H9 (cell line): ENCODE results near the gene ARF4. TPM values are rescaled to one million over a fixed set of nuclear protein-coding genes. Genes with fewer than 3 reads are reported as not detected.

Experiments
- DNase-seq: peaks from one replicate; pipeline ENCODE4 v3.0.0-alpha.2; 2017
- H2AFZ ChIP-seq: one replicate; pipeline ENCODE4 v1.6.1; 2013; ENCODE audit warnings: mild to moderate bottlenecking, low read length, control low read depth, moderate library complexity
- H2AK5ac ChIP-seq: 2 replicates; pipeline ENCODE4 v1.6.1; 2013; ENCODE audit warnings: low read length, control low read depth, mixed read lengths; ENCODE audit not compliant: insufficient read length
- H2BK120ac ChIP-seq: one replicate; pipeline ENCODE4 v1.6.1; 2013; ENCODE audit warnings: low read depth, mild to moderate bottlenecking, low read length, control low read depth, inconsistent platforms; ENCODE audit not compliant: poor library complexity, severe bottlenecking
- H2BK12ac ChIP-seq: 2 replicates; pipeline ENCODE4 v1.6.1; 2013; ENCODE audit warnings: low read length, control low read depth, mixed read lengths, low read depth; ENCODE audit not compliant: insufficient read length
- H2BK15ac ChIP-seq: 2 replicates; pipeline ENCODE4 v1.6.1; 2013; ENCODE audit warnings: low read depth, low read length, control low read depth
- H2BK20ac ChIP-seq: one replicate; pipeline ENCODE4 v1.6.1; 2013; ENCODE audit warnings: low read depth, mild to moderate bottlenecking, low read length, control low read depth, inconsistent platforms; ENCODE audit not compliant: poor library complexity, severe bottlenecking
- H2BK5ac ChIP-seq: 2 replicates; pipeline ENCODE4 v1.6.1; 2013; ENCODE audit warnings: low read length, control low read depth, mixed read lengths; ENCODE audit not compliant: insufficient read length
- H3K14ac ChIP-seq: 2 replicates; pipeline ENCODE4 v1.6.1; 2013; ENCODE audit warnings: low read length, control low read depth; ENCODE audit not compliant: insufficient read depth
- H3K18ac ChIP-seq: 2 replicates; pipeline ENCODE4 v1.6.1; 2013; ENCODE audit warnings: low read depth, mild to moderate bottlenecking, mixed read lengths, low read length, control low read depth; ENCODE audit not compliant: insufficient read length
- H3K23ac ChIP-seq: 2 replicates; pipeline ENCODE4 v1.6.1; 2013; ENCODE audit warnings: low read length, control low read depth, mixed read lengths, low read depth; ENCODE audit not compliant: insufficient read length
- H3K23me2 ChIP-seq: 2 replicates; pipeline ENCODE4 v1.6.1; 2013; ENCODE audit warnings: low read depth, mild to moderate bottlenecking, mixed read lengths, low read length, control low read depth; ENCODE audit not compliant: insufficient read length, poor library complexity, severe bottlenecking
- H3K27ac ChIP-seq: 2 replicates; pipeline ENCODE4 v1.5.1; 2013; ENCODE audit warnings: low read length, control low read depth, mixed read lengths, low read depth; ENCODE audit not compliant: insufficient read length
- H3K27me3 ChIP-seq: 2 replicates; pipeline ENCODE4 v1.6.1; 2013; ENCODE audit warnings: low read length, control low read depth, inconsistent platforms; ENCODE audit not compliant: insufficient read depth
- H3K4ac ChIP-seq: 2 replicates; pipeline ENCODE4 v1.6.1; 2013; ENCODE audit warnings: low read depth, mild to moderate bottlenecking, control low read depth, inconsistent platforms, low read length, moderate library complexity
- H3K4me1 ChIP-seq: 2 replicates; pipeline ENCODE4 v1.6.1; 2013; ENCODE audit warnings: low read length, control low read depth, inconsistent platforms; ENCODE audit not compliant: insufficient read depth
- H3K4me2 ChIP-seq: 2 replicates; pipeline ENCODE4 v1.6.1; 2013; ENCODE audit warnings: low read length, control low read depth, mixed read lengths; ENCODE audit not compliant: insufficient read length, insufficient read depth
- H3K56ac ChIP-seq: 2 replicates; pipeline ENCODE4 v1.6.1; 2013; ENCODE audit warnings: low read depth, mild to moderate bottlenecking, mixed read lengths, low read length, control low read depth; ENCODE audit not compliant: insufficient read length
- H3K79me1 ChIP-seq: 2 replicates; pipeline ENCODE4 v1.6.1; 2013; ENCODE audit warnings: low read depth, mild to moderate bottlenecking, moderate library complexity, low read length, control low read depth, inconsistent platforms; ENCODE audit not compliant: insufficient read depth, poor library complexity, severe bottlenecking
- H3K79me2 ChIP-seq: 2 replicates; pipeline ENCODE4 v1.6.1; 2013; ENCODE audit warnings: low read length, control low read depth, inconsistent platforms; ENCODE audit not compliant: insufficient read depth
- H3K9ac ChIP-seq: 2 replicates; pipeline ENCODE4 v1.6.1; 2013; ENCODE audit warnings: low read length, control low read depth, mixed read lengths; ENCODE audit not compliant: insufficient read length; ENCODE audit errors: extremely low read depth
- H3K9me3 ChIP-seq: one replicate; pipeline ENCODE4 v1.6.1; 2013; ENCODE audit warnings: low read depth, low read length, inconsistent platforms; ENCODE audit not compliant: control insufficient read depth
- H3T11ph ChIP-seq: one replicate; pipeline ENCODE4 v1.6.1; 2013; ENCODE audit warnings: mild to moderate bottlenecking, low read length, control low read depth, inconsistent platforms
- H4K20me1 ChIP-seq: one replicate; pipeline ENCODE4 v1.6.1; 2013; ENCODE audit not compliant: control insufficient read depth, insufficient read length, insufficient read depth
- H4K5ac ChIP-seq: 2 replicates; pipeline ENCODE4 v1.6.1; 2013; ENCODE audit warnings: low read depth, mild to moderate bottlenecking, mixed read lengths, low read length, control low read depth; ENCODE audit not compliant: insufficient read length
- H4K8ac ChIP-seq: replicated peaks from 2 replicates; pipeline ENCODE4 v1.6.1; 2013; ENCODE audit warnings: low read length, control low read depth, mixed read lengths, low read depth; ENCODE audit not compliant: insufficient read length
- H4K91ac ChIP-seq: 2 replicates; pipeline ENCODE4 v1.6.1; 2013; ENCODE audit warnings: low read depth, mild to moderate bottlenecking, moderate library complexity, mixed read lengths, low read length, control low read depth; ENCODE audit not compliant: insufficient read length
- H3K27ac Mint-ChIP-seq, 3 experiments: 2 replicates in 2 of 3; 3 replicates in 1 of 3; pipeline ENCODE4 v1.8.0; 2020 to 2021; ENCODE audit warnings: mixed read lengths in 3 of 3, mild to moderate bottlenecking in 1 of 3, moderate library complexity in 1 of 3
- H3K27me3 Mint-ChIP-seq: 2 replicates; pipeline ENCODE4 v1.8.0; 2021; ENCODE audit warnings: low read depth, mild to moderate bottlenecking, moderate library complexity, mixed read lengths
- H3K36me3 Mint-ChIP-seq, 3 experiments: 2 replicates in 2 of 3; 3 replicates in 1 of 3; pipeline ENCODE4 v1.8.0; 2020 to 2021; ENCODE audit warnings: low read depth in 3 of 3, mixed read lengths in 3 of 3; ENCODE audit not compliant: insufficient read depth in 1 of 3
- H3K4me1 Mint-ChIP-seq, 2 experiments: 2 replicates each; pipeline ENCODE4 v1.8.0; 2020; ENCODE audit warnings: mixed read lengths in 2 of 2
- H3K4me3 Mint-ChIP-seq, 2 experiments: 2 replicates in 1 of 2; 3 replicates in 1 of 2; pipeline ENCODE4 v1.8.0; 2020 to 2021; ENCODE audit warnings: mild to moderate bottlenecking in 2 of 2, mixed read lengths in 2 of 2, moderate library complexity in 1 of 2
- H3K9me3 Mint-ChIP-seq, 2 experiments: 2 replicates in 1 of 2; 3 replicates in 1 of 2; pipeline ENCODE4 v1.8.0; 2020; ENCODE audit warnings: mild to moderate bottlenecking in 2 of 2, mixed read lengths in 2 of 2, moderate library complexity in 1 of 2
- CTCF ChIP-seq: fragments of 200-600 bp; sonication (generic); conservative IDR thresholded peaks from 3 replicates; pipeline ENCODE4 v1.8.0; 2021; ENCODE audit warnings: antibody characterized with exemption, mild to moderate bottlenecking
- WGBS: extraction: QIAGEN DNeasy Blood & Tissue Kit; methylation state at CpG from one replicate; pipeline ENCODE4 v1.1.7; 2013; ENCODE audit warnings: missing lambda C conversion rate, low lambda C conversion rate, mixed read lengths; ENCODE audit not compliant: insufficient read length; ENCODE audit errors: extremely low coverage; 5-methylcytosine and 5-hydroxymethylcytosine counted together
- total RNA-seq: library from RNA; stranded (reverse); gene quantifications from 2 replicates; pipeline ENCODE4 v1.2.1, GENCODE V29; 2021

Gene ARF4
- total RNA-seq, 1 experiment from 2014 or later: 160 TPM

- no peak overlapping the region for H3K23ac ChIP-seq
- no peak overlapping the region for H3K18ac ChIP-seq
- Mint-ChIP-seq H3K27me3 (no peaks in the 10 kb centered on the region), H3K36me3 (peaks cover 2 to 16% (median 13%) of the 10 kb centered on the region in 3 experiments), H3K9me3 (peaks cover 0 to 3% of the 10 kb centered on the region in 2 experiments; a peak in 2 of 5 replicates), H3K27ac (peak overlapping the region in 1 of 3 experiments; percentile 3; a peak in 3 of 7 replicates), H3K4me3 (peak overlapping the region; percentile 96 to 99), H3K4me1 (peaks cover 21 to 29% of the 10 kb centered on the region in 2 experiments)
- no peak for TF ChIP-seq CTCF
- peaks cover 15% of the 10 kb centered on the region; the same call in 1 of the 2 replicates for H3K79me2 ChIP-seq
- no peak overlapping the region for H4K91ac ChIP-seq
- H4K20me1 ChIP-seq: no peaks in the 10 kb centered on the region
- H3K56ac ChIP-seq: no peak overlapping the region
- H2AFZ ChIP-seq: no peak overlapping the region
- H3K14ac ChIP-seq: no peak overlapping the region
- H3K27me3 ChIP-seq: no peaks in the 10 kb centered on the region
- no peak overlapping the region for H3T11ph ChIP-seq
- no peaks in the 10 kb centered on the region for H3K79me1 ChIP-seq
- H2BK15ac ChIP-seq: no peak overlapping the region
- no peak overlapping the region for H4K5ac ChIP-seq
- H3K23me2 ChIP-seq: no peaks in the 10 kb centered on the region
- H3K9ac ChIP-seq: no peak overlapping the region
- no peak overlapping the region for H2BK5ac ChIP-seq
- no peak overlapping the region for H2BK120ac ChIP-seq
- no peaks in the 10 kb centered on the region for H3K4me1 ChIP-seq
- no peak overlapping the region for H2AK5ac ChIP-seq
- H4K8ac ChIP-seq: no peak overlapping the region
- no CpG with 5 or more reads among the region's 5 CpGs for WGBS
- no peak overlapping the region for H2BK12ac ChIP-seq
- no peak overlapping the region for H2BK20ac ChIP-seq
- no peak overlapping the region for H3K27ac ChIP-seq
- no peaks in the 10 kb centered on the region for H3K9me3 ChIP-seq
- no peak overlapping the region for H3K4ac ChIP-seq
- no peak for DNase-seq
- peak overlapping the region; percentile 66 for H3K4me2 ChIP-seq
Measured at GRCh38 chr3:57598765-57599360, 1.7 kb upstream of the ARF4 start.
